Uterus (tissue), 2 donors: Measurements from ENCODE around the gene RMI2.

ENCODE experiments used
- POLR2A ChIP-seq, 2 donors: fragments of 450-650 bp; IDR thresholded peaks; one replicate each; pipeline ENCODE4 v1.6.1; 2016; ENCODE audit warnings: antibody characterized with exemption in 2 of 2, mild to moderate bottlenecking in 1 of 2, moderate library complexity in 1 of 2
- TF ChIP-seq, protein P1 (sequence below), 4 experiments: fragments of 200-600 bp in 2 of 4; fragments of 450-650 bp in 2 of 4; sonication (generic) in 2 of 4; IDR thresholded peaks; one replicate each; pipeline ENCODE4 v1.5.1; 2016 to 2019; ENCODE audit warnings: antibody characterized with exemption in 4 of 4, mild to moderate bottlenecking in 2 of 4, moderate library complexity in 1 of 4

GRCh38 chr16:11348737-11349598 lies 3.7 kb downstream of the RMI2 start:
- TF ChIP-seq POLR2A (IDR thresholded peaks at IDR 0.05): no peak
- TF ChIP-seq, protein P1, sequence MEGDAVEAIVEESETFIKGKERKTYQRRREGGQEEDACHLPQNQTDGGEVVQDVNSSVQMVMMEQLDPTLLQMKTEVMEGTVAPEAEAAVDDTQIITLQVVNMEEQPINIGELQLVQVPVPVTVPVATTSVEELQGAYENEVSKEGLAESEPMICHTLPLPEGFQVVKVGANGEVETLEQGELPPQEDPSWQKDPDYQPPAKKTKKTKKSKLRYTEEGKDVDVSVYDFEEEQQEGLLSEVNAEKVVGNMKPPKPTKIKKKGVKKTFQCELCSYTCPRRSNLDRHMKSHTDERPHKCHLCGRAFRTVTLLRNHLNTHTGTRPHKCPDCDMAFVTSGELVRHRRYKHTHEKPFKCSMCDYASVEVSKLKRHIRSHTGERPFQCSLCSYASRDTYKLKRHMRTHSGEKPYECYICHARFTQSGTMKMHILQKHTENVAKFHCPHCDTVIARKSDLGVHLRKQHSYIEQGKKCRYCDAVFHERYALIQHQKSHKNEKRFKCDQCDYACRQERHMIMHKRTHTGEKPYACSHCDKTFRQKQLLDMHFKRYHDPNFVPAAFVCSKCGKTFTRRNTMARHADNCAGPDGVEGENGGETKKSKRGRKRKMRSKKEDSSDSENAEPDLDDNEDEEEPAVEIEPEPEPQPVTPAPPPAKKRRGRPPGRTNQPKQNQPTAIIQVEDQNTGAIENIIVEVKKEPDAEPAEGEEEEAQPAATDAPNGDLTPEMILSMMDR (IDR thresholded peaks at IDR 0.05): no peak
